Breast epithelium (tissue), 3 donors: ENCODE results near the gene POLN.

Source experiments
- POLR2A ChIP-seq: fragments of 450-650 bp; IDR thresholded peaks from one replicate; pipeline ENCODE4 v1.6.1; 2016; ENCODE audit warnings: antibody characterized with exemption, mild to moderate bottlenecking, moderate library complexity
- TF ChIP-seq, protein P1 (sequence below), 3 donors: fragments of 450-650 bp; IDR thresholded peaks; one replicate each; pipeline ENCODE4 v1.5.1; 2016 to 2017; ENCODE audit warnings: antibody characterized with exemption in 3 of 3, mild to moderate bottlenecking in 3 of 3, moderate library complexity in 3 of 3

DNA sequence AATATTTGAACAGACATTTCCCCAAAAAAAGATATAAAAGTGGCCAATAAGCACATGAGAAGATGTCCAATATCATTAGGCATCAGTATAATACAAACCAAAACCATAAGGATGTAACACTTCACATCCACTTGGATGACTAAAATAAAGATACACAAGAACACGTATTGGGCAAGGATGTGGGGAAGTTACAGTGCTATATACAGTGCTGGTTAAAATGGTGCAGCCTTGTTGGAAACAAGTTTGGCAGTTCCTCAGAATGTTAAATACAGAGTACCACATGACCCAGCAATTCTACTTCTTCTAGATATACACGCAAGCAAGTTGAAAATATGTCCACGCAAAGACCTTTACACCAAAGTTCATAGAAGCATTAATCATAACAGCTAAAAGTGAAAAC lies 58.9 kb downstream of the POLN start:
- TF ChIP-seq, protein P1, sequence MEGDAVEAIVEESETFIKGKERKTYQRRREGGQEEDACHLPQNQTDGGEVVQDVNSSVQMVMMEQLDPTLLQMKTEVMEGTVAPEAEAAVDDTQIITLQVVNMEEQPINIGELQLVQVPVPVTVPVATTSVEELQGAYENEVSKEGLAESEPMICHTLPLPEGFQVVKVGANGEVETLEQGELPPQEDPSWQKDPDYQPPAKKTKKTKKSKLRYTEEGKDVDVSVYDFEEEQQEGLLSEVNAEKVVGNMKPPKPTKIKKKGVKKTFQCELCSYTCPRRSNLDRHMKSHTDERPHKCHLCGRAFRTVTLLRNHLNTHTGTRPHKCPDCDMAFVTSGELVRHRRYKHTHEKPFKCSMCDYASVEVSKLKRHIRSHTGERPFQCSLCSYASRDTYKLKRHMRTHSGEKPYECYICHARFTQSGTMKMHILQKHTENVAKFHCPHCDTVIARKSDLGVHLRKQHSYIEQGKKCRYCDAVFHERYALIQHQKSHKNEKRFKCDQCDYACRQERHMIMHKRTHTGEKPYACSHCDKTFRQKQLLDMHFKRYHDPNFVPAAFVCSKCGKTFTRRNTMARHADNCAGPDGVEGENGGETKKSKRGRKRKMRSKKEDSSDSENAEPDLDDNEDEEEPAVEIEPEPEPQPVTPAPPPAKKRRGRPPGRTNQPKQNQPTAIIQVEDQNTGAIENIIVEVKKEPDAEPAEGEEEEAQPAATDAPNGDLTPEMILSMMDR (IDR thresholded peaks at IDR 0.05) = no peak
- TF ChIP-seq POLR2A = no peak
